Activated CD4-positive, CD25-positive, alpha-beta regulatory T cell treated with anti-CD3 and anti-CD28 coated beads, Interleukin-2, amount 50 U/mL, for 72 hours (primary cell): Measurements from ENCODE around the gene OR8B12.
"Not testable (repeated sequence)": the region's sequence is repeated elsewhere in the genome, so short reads cannot be mapped to it uniquely, and the experiment has no call there.

Experiments
- DNase-seq: peaks from one replicate; pipeline ENCODE4 v3.0.0; 2021

Gene OR8B12

GRCh38 chr11:124519850-124520549 is 23.5 kb downstream of the OR8B12 start:
- DNase-seq, result no peak

- DNase-seq, result no peak
These were observed 24.4 kb downstream of the OR8B12 start for GRCh38 chr11:124518989-124519451.

- DNase-seq, result no peak
These were observed 26.1 kb downstream of the OR8B12 start for GRCh38 chr11:124517314-124517713.

- DNase-seq, result not testable (repeated sequence)
These were observed 28.8 kb downstream of the OR8B12 start for GRCh38 chr11:124514675-124515074.

- no peak for DNase-seq
These were observed 29.3 kb downstream of the OR8B12 start for GRCh38 chr11:124514131-124514530.

- no peak for DNase-seq
These were observed 31.7 kb downstream of the OR8B12 start for GRCh38 chr11:124511745-124512144.

GRCh38 chr11:124510279-124510678 is 33.2 kb downstream of the OR8B12 start:
- no peak for DNase-seq

- DNase-seq, result no peak
These were observed 43.7 kb downstream of the OR8B12 start for GRCh38 chr11:124499711-124500110.

GRCh38 chr11:124493016-124493655 is 50.3 kb downstream of the OR8B12 start:
- no peak for DNase-seq
